Upper lobe of left lung (tissue), 4 donors: ENCODE data around the gene LRRC1.

Experiments
- CTCF ChIP-seq, 6 experiments: fragments of 450-650 bp in 4 of 6; fragments of 200-600 bp in 2 of 6; sonication (generic) in 2 of 6; IDR thresholded peaks; one replicate each; pipeline ENCODE4 v1.5.1; 2016 to 2019; ENCODE audit warnings: antibody characterized with exemption in 6 of 6
- POLR2A ChIP-seq, 4 donors: fragments of 450-650 bp; IDR thresholded peaks; one replicate each; pipeline ENCODE4 v1.5.1; 2016 to 2017; ENCODE audit warnings: antibody characterized with exemption in 4 of 4, mild to moderate bottlenecking in 2 of 4
- POLR2AphosphoS5 ChIP-seq, 2 donors: sonication (generic); formaldehyde crosslinking; IDR thresholded peaks; one replicate each; pipeline ENCODE4 v1.5.1; 2017; ENCODE audit warnings: antibody characterized with exemption in 2 of 2

- TF ChIP-seq CTCF (IDR thresholded peaks at IDR 0.05) (no peak), POLR2A (IDR thresholded peaks at IDR 0.05) (no peak), POLR2AphosphoS5 (IDR thresholded peaks at IDR 0.05) (no peak)
Measured at GRCh38 chr6:53858196-53858595, 63.4 kb downstream of the LRRC1 start.
